ENCODE measurements around the gene NFKBIA.
"Not testable (repeated sequence)": the region's sequence is repeated elsewhere in the genome, so short reads cannot be mapped to it uniquely, and the experiment has no call there.

NFKBIA gene

GRCh38 chr14:35389315-35389667 is 15.3 kb downstream of the NFKBIA start:
- DNase-seq, result no peak

- DNase-seq, result no peak
Observed at GRCh38 chr14:35388656-35389314, 15.8 kb downstream of the NFKBIA start.

GRCh38 chr14:35387713-35388579 is 16.6 kb downstream of the NFKBIA start:
- DNase-seq, result no peak

DNA sequence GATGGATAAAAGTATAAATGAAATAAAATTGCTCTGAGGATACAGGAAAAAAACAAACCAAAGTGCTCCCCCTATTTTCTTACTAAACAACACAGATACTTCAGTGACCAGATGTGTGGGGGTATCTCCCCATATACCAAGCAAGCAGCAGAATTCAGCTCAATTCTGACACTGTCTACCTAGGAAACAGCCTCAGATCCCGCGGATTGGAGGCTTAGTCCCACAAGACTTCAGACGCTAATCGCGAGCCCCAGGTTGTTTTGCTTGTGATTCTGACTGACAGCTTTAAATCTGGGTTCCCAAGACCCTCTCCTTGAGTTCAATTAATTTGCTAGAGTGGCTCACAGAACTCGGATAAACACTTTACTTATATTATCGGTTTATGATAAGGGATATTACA is 17.3 kb downstream of the NFKBIA start:
- DNase-seq, result no peak

- no peak for DNase-seq
Observed at GRCh38 chr14:35386673-35387125, 17.9 kb downstream of the NFKBIA start.

DNA sequence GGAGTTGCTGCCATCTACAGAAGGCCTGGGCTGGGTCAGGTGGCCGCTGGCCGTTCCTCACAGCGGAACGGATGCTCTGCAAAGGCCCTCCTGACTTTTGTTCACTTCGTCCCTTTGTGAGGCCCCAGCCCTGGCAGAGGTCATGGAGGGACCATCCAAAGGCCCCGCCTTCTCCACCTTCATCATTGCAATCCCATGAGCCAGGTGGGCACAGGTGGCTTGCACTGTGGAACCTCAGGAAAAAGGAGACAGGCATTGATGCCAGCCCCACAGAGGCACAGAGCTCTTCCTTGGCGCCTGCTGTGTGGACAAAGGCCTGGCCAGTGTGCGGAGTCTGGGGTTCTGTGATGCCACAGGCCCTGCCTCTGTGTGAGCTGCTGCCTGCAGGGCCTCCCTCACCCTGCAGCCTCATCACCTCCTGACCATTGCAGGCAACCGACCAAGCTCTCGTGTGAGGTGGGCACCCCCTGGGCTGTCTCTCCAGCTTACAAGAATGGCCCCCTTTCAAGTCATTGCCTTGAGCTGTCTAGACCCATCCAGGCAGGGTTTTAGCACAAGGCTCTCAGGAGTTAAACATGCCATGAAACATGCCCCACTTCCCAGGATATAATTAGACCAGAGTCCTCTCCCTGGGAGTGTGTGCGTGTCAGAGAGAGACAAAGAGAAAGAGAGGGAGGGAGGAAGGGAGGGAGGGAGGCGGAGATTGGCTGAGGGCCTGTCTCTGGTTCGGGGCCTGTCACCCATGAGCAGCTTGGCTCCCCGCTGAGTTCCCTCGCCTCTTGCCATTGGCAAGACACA is 19.3 kb downstream of the NFKBIA start:
- DNase-seq, result no peak

DNA sequence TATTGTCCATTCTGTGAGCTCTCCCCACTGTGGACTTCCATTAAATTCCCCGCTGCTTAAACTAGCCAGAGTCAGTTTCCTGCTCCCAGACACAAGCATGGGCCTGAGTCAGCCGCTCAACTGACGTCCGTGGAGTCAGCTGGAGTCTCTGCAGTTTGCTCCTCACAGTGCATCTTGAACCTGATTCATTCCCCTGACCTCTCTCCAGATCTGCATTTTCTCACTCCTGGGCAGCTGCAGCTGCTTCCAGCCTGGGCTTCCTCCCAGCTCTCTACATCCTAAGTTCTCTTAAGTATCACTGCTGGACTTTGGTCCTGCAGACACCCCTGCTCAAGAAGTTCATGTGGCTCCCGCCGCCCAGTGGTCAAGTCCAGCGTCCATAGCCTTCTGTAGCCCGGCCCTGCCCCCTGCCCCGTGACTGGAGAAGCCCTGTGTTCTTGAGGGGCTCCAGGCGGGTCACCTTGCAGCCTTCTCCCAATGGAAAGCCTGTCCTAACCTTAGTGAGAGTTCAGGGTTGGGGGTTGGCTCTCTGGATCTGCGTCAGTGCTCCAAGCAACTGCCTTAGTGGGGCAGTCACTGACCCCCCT is 20.0 kb downstream of the NFKBIA start:
- no peak for DNase-seq

DNA sequence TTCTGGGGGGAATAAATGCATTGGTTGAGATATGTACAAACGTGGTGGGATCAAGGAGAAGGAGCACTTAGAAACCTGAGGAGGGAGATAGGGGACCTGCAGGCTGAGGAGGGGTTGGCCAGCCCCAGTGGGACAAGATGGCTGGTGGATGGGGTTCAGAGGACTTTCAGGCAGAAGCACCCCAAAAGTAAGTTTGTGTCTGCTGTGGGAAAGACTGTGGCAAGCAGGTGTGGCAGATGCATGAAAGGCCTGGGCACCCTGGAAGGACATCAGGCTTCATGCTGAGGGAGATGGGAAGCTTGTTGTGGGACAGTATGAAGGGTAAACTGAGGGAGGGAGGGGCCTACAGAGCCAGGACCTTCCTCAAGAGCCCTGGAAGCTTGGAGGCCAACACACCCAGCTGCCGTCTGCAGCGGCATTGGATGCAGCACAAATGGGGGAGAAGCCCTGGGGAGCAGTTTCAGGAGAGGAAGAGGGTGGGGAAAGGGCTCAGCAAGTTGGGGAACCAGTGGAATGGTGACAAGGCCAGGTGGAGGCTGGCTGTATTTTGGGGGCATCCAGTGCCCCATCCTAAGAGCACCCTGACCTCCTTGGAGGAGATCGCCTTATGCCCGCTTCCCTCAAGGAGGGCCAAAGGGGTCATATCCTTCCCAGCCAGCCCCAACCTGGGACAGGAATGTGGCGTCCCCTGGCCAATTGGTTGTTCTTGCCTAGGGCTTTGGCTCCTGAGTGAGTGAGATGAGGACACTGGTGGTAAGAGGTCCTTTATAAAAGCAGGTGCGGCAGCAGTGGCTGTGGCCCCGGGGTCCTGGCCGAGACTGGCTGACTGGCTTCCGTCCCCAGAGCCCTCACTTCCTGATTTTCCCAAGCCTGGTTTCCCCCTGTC is 20.7 kb downstream of the NFKBIA start:
- no peak for DNase-seq

DNA sequence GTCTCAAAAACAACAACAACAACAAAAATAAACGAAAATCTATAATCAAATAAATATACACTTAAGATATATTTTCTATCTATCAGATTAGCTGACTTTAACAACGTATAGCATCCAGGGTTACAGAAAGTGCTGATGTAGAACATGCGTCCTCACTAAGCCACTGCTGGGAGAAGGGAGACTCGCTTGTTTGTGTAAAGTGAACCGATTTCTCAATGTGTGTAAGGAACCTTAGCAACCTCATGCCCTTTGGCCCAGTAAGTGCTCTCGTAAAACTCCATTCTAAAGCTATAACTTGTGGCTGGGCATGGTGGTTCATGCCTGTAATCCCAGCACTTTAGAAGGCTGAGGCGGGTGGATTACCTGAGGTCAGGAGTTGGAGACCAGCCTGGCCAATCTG is 23.8 kb downstream of the NFKBIA start:
- no peak for DNase-seq

GRCh38 chr14:35379234-35379933 is 25.2 kb downstream of the NFKBIA start:
- DNase-seq, result not testable (repeated sequence)

DNA sequence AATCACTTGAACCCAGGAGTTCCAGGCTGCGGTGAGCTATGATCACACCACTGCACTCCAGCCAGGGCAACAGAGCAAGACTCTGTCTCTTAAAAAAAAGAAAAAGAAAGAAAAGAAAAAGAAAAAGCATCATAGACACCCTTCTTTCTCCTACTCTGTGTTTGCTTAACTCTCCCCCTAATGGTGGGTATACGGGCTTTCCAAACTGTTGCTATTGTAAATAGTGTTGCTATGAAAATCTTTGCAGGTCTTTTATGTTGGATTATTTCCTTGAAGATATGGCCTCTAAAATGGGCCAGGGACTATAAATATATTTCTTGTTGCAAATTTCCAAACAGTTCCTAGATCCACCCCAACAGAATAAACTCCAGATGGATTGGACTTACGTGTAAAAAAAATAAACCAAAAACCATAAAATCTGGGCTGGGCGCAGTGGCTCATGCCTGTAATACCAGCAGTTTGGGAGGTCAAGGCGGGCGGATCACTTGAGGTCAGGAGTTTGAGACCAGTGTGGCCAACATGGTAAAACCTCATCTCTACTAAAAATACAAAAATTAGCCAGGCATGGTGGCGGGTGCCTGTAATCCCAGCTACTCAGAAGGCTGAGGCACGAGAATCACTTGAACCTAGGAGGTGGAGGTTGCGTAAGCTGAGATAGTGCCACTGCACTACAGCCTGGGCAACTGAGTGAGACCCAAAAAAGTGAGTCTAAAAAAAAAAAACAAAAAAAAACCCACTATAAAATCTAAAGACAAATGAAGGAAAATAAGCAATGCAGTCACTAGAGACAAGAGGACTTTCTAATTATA is 25.9 kb downstream of the NFKBIA start:
- no peak for DNase-seq

DNA sequence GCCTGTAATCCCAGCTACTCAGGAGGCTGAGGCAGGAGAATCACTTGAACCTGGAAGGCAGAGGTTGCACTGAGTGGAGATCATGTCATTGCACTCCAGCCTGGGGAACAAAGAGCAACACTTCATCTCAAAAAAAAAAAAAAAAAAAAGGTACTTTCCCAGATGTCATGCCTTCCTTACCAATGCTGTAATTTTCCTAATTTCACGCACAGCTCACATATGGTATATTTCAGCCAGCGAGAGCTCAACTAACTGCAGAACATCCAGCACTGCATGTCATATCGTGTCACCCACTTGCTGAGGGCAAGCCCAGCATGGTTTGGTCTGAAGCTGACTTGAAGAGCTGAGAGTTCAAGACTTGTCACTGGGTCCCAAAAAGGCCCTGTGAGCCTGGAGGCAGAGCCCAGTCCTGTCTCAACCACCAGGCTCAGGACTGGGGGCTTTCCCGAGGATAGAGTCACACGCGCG is 29.0 kb downstream of the NFKBIA start:
- DNase-seq, result no peak

DNA sequence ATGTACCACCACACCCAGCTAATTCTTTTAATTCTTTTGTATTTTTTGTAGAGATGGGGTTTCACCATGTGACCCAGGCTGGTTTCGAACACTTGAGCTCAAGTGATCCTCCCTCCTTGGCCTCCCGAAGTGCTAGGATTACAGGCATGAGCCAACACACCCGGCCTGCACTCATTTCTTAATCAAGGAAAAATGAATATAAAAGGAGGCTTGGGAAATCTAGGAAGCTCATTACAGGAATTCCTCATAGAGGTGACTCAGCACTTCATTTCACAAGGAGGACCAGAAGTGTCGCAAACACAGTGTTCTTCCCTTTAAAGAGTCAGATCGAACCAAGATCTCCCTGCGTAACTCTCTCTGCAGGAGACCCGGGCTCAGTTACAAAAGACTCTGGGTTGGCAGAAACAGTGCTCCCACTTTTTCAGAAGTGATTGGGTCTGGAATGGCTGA is 30.3 kb downstream of the NFKBIA start:
- DNase-seq, result no peak

DNA sequence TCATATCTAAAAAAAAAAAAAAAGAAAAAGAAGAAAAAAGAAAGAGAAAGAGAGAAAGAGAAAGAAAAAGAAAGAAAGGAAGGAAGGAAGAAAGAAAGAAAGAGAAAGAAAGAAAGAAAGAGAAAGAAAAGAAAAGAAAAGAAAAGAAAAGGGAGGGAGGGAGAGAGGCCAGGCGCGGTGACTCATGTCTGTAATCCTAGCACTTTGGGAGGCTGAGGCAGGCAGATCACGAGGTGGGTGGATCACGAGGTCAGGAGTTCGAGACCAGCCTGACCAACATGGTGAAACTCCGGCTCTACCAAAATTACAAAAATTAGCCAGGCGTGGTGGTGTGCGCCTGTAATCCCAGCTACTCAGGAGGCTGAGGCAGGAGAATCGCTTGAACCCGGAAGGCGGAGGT is 31.3 kb downstream of the NFKBIA start:
- not testable (repeated sequence) for DNase-seq

DNA sequence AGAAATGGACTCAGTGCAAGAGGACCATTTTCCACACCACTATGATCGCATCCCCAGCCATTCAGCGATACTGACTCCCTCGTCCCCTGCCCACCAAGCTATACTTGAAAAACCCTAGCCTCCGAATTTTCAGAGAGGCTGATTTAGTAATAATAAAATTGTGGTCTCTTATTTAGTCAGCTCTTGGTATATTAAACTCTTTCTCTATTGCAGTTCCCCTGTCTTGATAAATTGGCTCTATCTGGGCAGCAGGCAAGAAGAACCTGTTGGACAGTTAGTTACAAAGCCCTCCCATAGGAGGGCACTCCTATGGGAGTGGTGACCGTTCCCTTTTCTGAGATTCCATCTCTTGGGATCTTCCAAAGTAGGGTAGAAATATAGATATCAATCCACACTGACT is 33.6 kb downstream of the NFKBIA start:
- DNase-seq, result no peak

DNA sequence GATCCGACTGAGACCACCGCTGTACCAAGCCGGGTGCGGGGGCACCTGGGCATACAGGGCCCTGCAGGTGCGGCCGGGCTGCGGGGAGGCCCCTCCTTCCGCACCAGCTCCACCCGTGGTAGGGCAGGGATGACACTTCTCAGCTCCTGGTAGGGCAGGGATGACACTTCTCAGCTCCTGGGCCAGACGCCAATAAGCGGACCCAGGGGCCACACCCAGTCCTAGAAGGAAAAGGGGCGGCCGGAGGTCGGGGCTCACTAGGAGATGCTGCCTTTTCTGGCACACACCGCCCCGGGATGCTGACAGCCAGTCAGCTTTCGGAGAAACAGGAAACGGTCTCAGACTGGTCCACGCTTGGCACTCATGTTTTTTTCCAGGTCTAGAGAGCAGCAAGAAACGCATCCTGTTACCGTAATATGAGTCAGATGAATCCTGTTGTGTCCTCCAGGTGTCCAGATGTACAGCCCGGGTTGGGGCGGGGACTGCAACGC is 34.8 kb downstream of the NFKBIA start:
- DNase-seq, result no peak

GRCh38 chr14:35368583-35369392 is 35.8 kb downstream of the NFKBIA start:
- no peak for DNase-seq

DNA sequence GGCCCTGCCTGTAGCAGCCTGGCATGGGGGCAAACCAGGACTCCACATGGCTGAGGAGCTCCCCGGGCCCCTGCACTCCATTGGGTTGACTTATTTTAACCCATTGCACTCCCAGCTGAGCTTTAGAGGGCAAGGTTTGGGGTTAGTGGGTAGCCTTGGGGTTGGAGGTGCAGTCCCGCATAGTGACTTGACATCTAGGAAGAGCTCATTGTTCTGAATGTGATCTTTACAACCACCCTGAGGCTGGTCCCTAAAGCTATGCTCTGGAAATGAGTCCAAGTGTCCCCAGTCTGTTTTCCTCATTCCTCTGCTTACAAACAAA is 36.4 kb downstream of the NFKBIA start:
- DNase-seq, result no peak

GRCh38 chr14:35367056-35367372 is 37.5 kb downstream of the NFKBIA start:
- no peak for DNase-seq

Data from central memory CD4-positive, alpha-beta T cell (primary cell).